GM19239 (cell line): ENCODE results near the gene CFAP43.

ENCODE experiments used
- DNase-seq: peaks from one replicate; pipeline ENCODE4 v3.0.0; 2011; ENCODE audit warnings: low spot score; ENCODE audit not compliant: insufficient read length
- FAIRE-seq: peaks from 2 replicates; lab custom pipeline; 2011; peaks lifted over from hg19 to GRCh38; lab: Jason Lieb, UNC

Gene CFAP43

GRCh38 chr10:104150139-104150538 lies 82.0 kb downstream of the CFAP43 start:
- FAIRE-seq = no peak
- DNase-seq = no peak

GRCh38 chr10:104146882-104147281 lies 85.3 kb downstream of the CFAP43 start:
- DNase-seq = no peak
- FAIRE-seq = no peak

GRCh38 chr10:104144931-104145330 lies 87.2 kb downstream of the CFAP43 start:
- no peak for FAIRE-seq
- DNase-seq = no peak

- DNase-seq (no peak), FAIRE-seq (no peak)
Measured at GRCh38 chr10:104143829-104144228, 88.3 kb downstream of the CFAP43 start.

GRCh38 chr10:104142081-104142480 lies 90.1 kb downstream of the CFAP43 start:
- no peak for DNase-seq
- no peak for FAIRE-seq

GRCh38 chr10:104139221-104139620 lies 92.9 kb downstream of the CFAP43 start:
- FAIRE-seq (no peak), DNase-seq (no peak)

GRCh38 chr10:104138131-104138530 lies 94.0 kb downstream of the CFAP43 start:
- DNase-seq = no peak
- no peak for FAIRE-seq

GRCh38 chr10:104130041-104130440 lies 102.1 kb downstream of the CFAP43 start:
- DNase-seq (no peak), FAIRE-seq (no peak)

- FAIRE-seq = no peak
- no peak for DNase-seq
Measured at GRCh38 chr10:104128214-104128613, 104.0 kb downstream of the CFAP43 start.

- DNase-seq = no peak
- no peak for FAIRE-seq
Measured at GRCh38 chr10:104127411-104127810, 104.8 kb downstream of the CFAP43 start.

GRCh38 chr10:104123397-104123796 lies 108.8 kb downstream of the CFAP43 start:
- FAIRE-seq = peak; percentile 82
- DNase-seq = no peak

- DNase-seq = no peak
- FAIRE-seq = no peak
Measured at GRCh38 chr10:104122225-104123107, 109.7 kb downstream of the CFAP43 start.

GRCh38 chr10:104121485-104122224 lies 110.5 kb downstream of the CFAP43 start, which contains the start of gene SFR1:
TSS of gene SFR1 (plus strand) at chr10:104122171. CDS start at chr10:104122184, 13 bp downstream.
- DNase-seq = peak; percentile 62
- peak; percentile 98 for FAIRE-seq

- FAIRE-seq = no peak
- DNase-seq = no peak
Measured at GRCh38 chr10:104120903-104121484, 111.2 kb downstream of the CFAP43 start.

GRCh38 chr10:104120512-104120902 lies 111.7 kb downstream of the CFAP43 start:
- no peak for FAIRE-seq

GRCh38 chr10:104119996-104120395 lies 112.2 kb downstream of the CFAP43 start:
- DNase-seq (no peak), FAIRE-seq (peak; percentile 88)

More at GRCh38 chr10:104120512-104120902, 111.7 kb downstream of the CFAP43 start:
- no peak for DNase-seq

GRCh38 chr10:104117839-104118323 lies 114.3 kb downstream of the CFAP43 start:
- DNase-seq (no peak), FAIRE-seq (no peak)

- FAIRE-seq (no peak), DNase-seq (no peak)
Measured at GRCh38 chr10:104113376-104113956, 118.7 kb downstream of the CFAP43 start.

- peak; percentile 97 for FAIRE-seq
- DNase-seq = no peak
Measured at GRCh38 chr10:104109908-104110662, 122.1 kb downstream of the CFAP43 start.

- no peak for FAIRE-seq
- no peak for DNase-seq
Measured at GRCh38 chr10:104104926-104105325, 127.2 kb downstream of the CFAP43 start.
